GM10248 (cell line): ENCODE results near the gene STX19.

ENCODE experiments used
- CTCF ChIA-PET: fragments of 300-600 bp; sonication (Branson Sonifier 250); formaldehyde crosslinking; extraction: SDS; loops from one replicate; lab custom pipeline; 2021; ENCODE audit warnings: antibody characterized with exemption; lab: Yijun Ruan, JAX
- POLR2A ChIA-PET: fragments of 350-650 bp; sonication (Branson Sonifier 250); formaldehyde crosslinking; extraction: SDS; loops from one replicate; lab custom pipeline; 2020; ENCODE audit warnings: antibody characterized with exemption; lab: Yijun Ruan, JAX
- DNase-seq: peaks from one replicate; pipeline ENCODE4 v3.0.0; 2012; ENCODE audit errors: extremely low spot score
- TF ChIP-seq, protein P1 (sequence below): IDR thresholded peaks from 2 replicates; pipeline ENCODE4 v1.5.1; 2012; ENCODE audit warnings: mild to moderate bottlenecking, low read depth; ENCODE audit errors: extremely low read depth, missing control alignments, control extremely low read depth

STX19 gene, protein sequence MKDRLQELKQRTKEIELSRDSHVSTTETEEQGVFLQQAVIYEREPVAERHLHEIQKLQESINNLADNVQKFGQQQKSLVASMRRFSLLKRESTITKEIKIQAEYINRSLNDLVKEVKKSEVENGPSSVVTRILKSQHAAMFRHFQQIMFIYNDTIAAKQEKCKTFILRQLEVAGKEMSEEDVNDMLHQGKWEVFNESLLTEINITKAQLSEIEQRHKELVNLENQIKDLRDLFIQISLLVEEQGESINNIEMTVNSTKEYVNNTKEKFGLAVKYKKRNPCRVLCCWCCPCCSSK

DNA sequence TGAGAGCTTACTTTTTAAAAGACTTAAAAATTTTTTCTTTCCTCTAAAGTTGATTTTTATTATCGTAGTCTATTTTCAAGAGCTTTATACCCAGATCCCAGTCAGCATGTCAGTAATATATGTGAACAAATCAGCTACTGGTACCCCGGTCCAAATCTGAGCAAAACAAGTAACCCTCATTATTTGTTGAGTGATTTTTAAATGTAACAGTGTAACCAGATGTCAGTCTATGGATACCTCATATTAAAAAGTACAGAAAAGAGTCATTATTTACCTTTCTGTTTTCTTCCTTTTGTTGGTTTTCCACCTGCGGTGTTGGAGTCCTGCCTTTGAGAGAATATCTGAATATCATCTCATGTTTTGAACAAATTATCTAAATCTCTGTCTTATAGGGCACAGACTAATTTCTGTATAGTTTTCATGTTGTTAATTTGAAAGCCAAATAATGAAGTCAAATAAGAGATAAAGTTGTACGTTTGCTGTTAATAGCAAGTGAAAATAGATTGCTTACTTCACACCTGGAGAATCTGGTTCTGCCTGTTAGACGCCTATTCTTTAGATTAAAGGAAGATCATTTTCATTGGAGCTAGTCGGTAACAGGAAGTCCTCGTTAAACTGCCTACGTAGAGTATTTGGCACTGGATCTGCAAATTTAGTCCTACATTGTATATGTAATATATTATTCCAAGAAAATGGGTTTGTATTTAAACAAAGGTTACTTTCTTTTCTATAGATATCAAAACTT, at the start of gene STX19:
STX19 (minus strand) TSS at position 505 of the 745 bp plus-strand sequence. CDS start 13,328 bp downstream, outside the sequence.
- no peak for DNase-seq
- POLR2A ChIA-PET: no interaction called here
- CTCF ChIA-PET: interaction anchor here (1.0 to 1.5 kb wide), 2 partner anchors 8 to 23 kb away, joined by 3 to 5 read pairs; no protein-coding TSS in a partner anchor
- TF ChIP-seq, protein P1, sequence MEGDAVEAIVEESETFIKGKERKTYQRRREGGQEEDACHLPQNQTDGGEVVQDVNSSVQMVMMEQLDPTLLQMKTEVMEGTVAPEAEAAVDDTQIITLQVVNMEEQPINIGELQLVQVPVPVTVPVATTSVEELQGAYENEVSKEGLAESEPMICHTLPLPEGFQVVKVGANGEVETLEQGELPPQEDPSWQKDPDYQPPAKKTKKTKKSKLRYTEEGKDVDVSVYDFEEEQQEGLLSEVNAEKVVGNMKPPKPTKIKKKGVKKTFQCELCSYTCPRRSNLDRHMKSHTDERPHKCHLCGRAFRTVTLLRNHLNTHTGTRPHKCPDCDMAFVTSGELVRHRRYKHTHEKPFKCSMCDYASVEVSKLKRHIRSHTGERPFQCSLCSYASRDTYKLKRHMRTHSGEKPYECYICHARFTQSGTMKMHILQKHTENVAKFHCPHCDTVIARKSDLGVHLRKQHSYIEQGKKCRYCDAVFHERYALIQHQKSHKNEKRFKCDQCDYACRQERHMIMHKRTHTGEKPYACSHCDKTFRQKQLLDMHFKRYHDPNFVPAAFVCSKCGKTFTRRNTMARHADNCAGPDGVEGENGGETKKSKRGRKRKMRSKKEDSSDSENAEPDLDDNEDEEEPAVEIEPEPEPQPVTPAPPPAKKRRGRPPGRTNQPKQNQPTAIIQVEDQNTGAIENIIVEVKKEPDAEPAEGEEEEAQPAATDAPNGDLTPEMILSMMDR: no peak

DNA sequence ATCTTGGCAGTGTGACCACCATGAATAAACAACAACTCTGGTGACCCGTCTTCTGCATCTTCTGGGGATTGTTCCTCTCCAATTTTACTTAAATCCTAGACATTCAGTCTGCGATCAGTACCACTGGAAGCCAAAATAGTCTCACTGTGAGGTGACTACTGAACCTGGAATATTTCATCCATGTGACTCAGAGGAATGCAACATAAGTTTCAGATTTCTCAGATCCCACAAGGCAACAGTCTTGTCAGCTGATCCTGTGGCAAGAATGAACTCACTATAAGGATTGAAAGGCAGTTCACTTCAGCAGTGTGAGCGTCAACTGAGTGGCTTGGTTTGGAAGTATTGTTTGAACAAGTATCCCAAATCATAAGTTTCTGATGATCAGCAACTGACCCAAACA, 47.7 kb upstream of the STX19 start:
- TF ChIP-seq, protein P1: no peak
- ChIA-PET POLR2A (no interaction called here), CTCF (no interaction called here)
- DNase-seq: no peak

DNA sequence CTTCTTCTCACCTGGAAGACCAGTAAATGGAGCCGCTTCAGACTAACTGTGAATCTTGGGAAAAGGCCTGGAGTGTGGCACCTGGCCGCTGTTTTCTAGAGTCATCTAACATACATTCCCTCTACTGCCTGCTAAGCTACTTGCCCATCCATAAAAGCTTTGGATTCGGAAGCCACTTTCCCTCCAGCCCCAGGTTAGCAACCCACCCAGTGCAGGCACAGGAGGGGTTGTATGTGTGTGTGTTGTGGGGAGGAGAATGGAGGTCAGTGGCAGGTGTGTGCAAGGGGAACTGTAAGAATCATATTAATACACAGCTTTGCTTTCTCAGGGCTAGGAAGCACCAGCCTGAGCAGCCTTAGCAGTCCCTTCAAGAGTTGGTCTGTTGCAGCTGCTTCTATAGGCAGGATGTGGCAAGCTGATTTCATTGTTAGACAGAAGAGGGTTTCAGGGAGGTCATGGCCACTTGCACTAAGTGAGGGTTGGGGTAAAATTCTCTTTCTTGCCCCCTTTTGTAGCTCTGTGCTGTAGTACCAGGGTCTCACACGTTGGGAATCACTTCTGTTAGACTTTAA, 43.4 kb upstream of the STX19 start:
- CTCF ChIA-PET: interaction anchor here (1.0 to 3.7 kb wide), 3 partner anchors 9 to 55 kb away, joined by 3 to 45 read pairs (median 5); no protein-coding TSS in a partner anchor
- TF ChIP-seq, protein P1: no peak
- POLR2A ChIA-PET: no interaction called here
- peak; percentile 15 for DNase-seq

DNA sequence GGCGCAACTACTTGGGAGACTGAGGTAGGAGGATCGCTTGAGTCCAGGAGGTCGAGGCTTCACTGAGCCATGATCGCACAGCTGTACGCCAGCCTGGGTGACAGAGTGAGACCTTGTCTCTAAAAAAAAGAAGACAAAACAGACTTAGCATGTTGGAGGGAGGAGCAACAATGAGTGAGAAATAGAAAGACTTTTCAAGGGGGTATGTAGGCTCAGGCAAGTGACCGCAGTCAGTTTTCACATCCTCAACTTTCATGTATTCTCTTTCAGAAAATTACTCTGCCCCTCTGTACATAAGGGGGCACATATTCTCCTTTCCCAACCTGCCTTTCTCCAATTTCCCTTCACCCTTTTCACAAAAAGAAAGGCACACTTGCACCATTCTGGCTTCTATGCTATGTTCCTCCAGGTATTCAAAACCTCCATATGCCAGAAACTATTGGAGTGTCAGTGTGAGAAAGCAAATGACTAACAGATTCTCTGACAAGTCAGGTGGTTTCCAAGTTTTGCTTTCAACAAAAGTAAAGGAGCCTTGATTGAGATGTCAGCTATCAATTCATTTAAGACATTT, 42.0 kb upstream of the STX19 start:
- CTCF ChIA-PET: interaction anchor here (0.7 to 3.7 kb wide), 15 partner anchors 10 to 97 kb away, joined by 3 to 45 read pairs (median 5); partner anchors contain the start of gene PROS1
- peak; percentile 20 for DNase-seq
- TF ChIP-seq, protein P1: no peak
- POLR2A ChIA-PET: no interaction called here

DNA sequence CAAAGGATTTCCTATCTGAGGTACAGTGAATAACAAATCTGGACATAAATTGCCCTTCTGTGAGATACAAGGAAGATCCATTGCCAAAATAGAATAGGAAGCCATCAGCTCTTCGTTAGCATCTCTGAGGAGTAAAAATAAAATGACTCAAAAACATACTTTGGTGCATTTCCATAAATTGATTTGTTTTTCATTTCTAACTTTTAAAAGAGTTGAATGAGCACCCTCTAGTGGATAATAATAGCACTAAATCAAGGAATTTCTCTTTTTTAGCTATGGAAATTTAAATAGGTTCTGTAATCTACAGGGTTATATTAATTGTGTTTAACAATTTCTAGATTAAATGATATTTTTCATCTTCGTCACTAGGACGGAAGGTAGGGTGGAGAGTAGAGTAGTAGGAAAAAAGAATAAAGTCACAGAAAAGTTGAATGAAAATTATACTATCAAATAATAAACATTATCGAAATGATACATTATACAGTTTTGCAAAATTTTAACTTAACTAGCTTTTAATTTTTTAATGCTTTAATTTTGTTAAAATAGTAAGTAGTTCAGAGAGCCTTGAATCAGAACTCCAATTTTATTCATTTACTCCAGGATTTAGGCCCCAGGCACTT, 40.9 kb upstream of the STX19 start:
- CTCF ChIA-PET: interaction anchor here (0.7 to 3.7 kb wide), 22 partner anchors 9 to 96 kb away, joined by 3 to 45 read pairs (median 5); partner anchors contain the start of genes ARL13B and PROS1
- POLR2A ChIA-PET: no interaction called here
- TF ChIP-seq, protein P1: peak; percentile 45
- DNase-seq: no peak
